CD4-positive, alpha-beta T cell treated with Interleukin-21 for 1 hour (primary cell): ENCODE data around the gene COX7C.

Source experiments
- DNase-seq: peaks from one replicate; pipeline ENCODE4 v3.0.0-alpha.2; 2020

COX7C gene

GRCh38 chr5:86665984-86666760 lies 48.4 kb downstream of the COX7C start:
- peak; percentile 7 for DNase-seq

- DNase-seq = no peak
Observed at GRCh38 chr5:86666981-86667380, 49.2 kb downstream of the COX7C start.
